ENCODE data around the gene DDT.

Gene DDT

DNA sequence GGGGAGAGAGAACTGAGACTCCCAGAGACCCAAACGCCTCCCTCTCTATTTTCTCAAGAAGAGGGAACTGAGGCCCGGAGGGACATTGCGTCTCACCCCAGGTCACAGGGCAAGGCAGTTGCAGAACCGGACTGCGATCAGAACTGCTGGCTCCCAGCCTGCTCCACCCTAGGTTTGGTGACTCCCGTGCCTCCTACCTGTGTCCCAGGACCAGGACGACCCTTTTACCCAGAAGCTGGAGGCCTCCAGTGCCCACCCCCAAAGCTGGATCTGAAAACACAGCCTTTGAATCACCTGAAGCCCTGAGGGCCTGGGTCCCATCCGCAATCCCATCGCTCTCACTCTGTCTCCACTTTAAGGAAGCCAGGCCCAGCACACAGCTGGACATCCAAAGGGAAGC lies 29.6 kb upstream of the DDT start:
- TF ChIP-seq, protein P1, sequence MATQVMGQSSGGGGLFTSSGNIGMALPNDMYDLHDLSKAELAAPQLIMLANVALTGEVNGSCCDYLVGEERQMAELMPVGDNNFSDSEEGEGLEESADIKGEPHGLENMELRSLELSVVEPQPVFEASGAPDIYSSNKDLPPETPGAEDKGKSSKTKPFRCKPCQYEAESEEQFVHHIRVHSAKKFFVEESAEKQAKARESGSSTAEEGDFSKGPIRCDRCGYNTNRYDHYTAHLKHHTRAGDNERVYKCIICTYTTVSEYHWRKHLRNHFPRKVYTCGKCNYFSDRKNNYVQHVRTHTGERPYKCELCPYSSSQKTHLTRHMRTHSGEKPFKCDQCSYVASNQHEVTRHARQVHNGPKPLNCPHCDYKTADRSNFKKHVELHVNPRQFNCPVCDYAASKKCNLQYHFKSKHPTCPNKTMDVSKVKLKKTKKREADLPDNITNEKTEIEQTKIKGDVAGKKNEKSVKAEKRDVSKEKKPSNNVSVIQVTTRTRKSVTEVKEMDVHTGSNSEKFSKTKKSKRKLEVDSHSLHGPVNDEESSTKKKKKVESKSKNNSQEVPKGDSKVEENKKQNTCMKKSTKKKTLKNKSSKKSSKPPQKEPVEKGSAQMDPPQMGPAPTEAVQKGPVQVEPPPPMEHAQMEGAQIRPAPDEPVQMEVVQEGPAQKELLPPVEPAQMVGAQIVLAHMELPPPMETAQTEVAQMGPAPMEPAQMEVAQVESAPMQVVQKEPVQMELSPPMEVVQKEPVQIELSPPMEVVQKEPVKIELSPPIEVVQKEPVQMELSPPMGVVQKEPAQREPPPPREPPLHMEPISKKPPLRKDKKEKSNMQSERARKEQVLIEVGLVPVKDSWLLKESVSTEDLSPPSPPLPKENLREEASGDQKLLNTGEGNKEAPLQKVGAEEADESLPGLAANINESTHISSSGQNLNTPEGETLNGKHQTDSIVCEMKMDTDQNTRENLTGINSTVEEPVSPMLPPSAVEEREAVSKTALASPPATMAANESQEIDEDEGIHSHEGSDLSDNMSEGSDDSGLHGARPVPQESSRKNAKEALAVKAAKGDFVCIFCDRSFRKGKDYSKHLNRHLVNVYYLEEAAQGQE (IDR thresholded peaks at IDR 0.05; ENCODE audit: insufficient replicate concordance, low read depth) = no peak
- TF ChIP-seq, protein P2, sequence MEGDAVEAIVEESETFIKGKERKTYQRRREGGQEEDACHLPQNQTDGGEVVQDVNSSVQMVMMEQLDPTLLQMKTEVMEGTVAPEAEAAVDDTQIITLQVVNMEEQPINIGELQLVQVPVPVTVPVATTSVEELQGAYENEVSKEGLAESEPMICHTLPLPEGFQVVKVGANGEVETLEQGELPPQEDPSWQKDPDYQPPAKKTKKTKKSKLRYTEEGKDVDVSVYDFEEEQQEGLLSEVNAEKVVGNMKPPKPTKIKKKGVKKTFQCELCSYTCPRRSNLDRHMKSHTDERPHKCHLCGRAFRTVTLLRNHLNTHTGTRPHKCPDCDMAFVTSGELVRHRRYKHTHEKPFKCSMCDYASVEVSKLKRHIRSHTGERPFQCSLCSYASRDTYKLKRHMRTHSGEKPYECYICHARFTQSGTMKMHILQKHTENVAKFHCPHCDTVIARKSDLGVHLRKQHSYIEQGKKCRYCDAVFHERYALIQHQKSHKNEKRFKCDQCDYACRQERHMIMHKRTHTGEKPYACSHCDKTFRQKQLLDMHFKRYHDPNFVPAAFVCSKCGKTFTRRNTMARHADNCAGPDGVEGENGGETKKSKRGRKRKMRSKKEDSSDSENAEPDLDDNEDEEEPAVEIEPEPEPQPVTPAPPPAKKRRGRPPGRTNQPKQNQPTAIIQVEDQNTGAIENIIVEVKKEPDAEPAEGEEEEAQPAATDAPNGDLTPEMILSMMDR (IDR thresholded peaks at IDR 0.05; ENCODE audit: insufficient read depth, low read length) = no peak
- TF ChIP-seq SPI1 (IDR thresholded peaks at IDR 0.05; ENCODE audit: borderline replicate concordance, low read depth) (no peak), GABPA (IDR thresholded peaks at IDR 0.05; ENCODE audit: low read depth) (no peak), POLR2AphosphoS5 (IDR thresholded peaks at IDR 0.05; ENCODE audit: low read depth) (no peak)
- H3K27me3 ChIP-seq (ENCODE audit: insufficient read depth, poor library complexity, severe bottlenecking) = no peaks in the 10 kb centered on the region
- no peak overlapping the region for H3K27ac ChIP-seq (replicated peaks)
- no peak overlapping the region for H3K4me3 ChIP-seq (replicated peaks; ENCODE audit: insufficient read depth, low read length)
- DNase-seq (ENCODE audit: low read depth in 1 of 2, low spot score in 1 of 2) = no peak

DNA sequence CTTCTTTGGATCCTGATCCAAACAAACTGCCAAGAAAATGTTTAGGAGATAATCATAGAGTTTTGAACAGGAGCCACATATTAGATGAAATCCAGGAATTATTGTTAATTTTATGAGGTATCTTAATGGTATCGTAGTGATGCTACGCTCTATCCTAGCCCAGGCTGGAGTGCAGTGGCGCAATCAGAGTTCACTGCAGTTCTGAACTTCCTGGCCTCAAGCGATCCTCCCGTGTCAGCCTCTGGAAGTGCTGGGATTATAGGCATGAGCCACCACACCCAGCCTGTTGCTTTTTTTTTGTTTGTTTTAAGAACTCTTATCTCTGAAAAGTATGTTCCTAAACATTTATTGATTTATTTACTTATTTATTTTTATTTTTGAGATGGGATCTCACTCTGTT lies 28.6 kb upstream of the DDT start:
- no peak overlapping the region for H3K27ac ChIP-seq (replicated peaks)
- H3K4me3 ChIP-seq (replicated peaks; ENCODE audit: insufficient read depth, low read length) = no peak overlapping the region
- no peak for DNase-seq (ENCODE audit: low read depth in 1 of 2, low spot score in 1 of 2)
- no peaks in the 10 kb centered on the region for H3K27me3 ChIP-seq (ENCODE audit: insufficient read depth, poor library complexity, severe bottlenecking)
- TF ChIP-seq POLR2AphosphoS5 (IDR thresholded peaks at IDR 0.05; ENCODE audit: low read depth) (no peak), SPI1 (IDR thresholded peaks at IDR 0.05; ENCODE audit: borderline replicate concordance, low read depth) (no peak), GABPA (IDR thresholded peaks at IDR 0.05; ENCODE audit: low read depth) (no peak)
- TF ChIP-seq, protein P1 (IDR thresholded peaks at IDR 0.05; ENCODE audit: insufficient replicate concordance, low read depth) = no peak
- TF ChIP-seq, protein P2 (IDR thresholded peaks at IDR 0.05; ENCODE audit: insufficient read depth, low read length) = no peak

DNA sequence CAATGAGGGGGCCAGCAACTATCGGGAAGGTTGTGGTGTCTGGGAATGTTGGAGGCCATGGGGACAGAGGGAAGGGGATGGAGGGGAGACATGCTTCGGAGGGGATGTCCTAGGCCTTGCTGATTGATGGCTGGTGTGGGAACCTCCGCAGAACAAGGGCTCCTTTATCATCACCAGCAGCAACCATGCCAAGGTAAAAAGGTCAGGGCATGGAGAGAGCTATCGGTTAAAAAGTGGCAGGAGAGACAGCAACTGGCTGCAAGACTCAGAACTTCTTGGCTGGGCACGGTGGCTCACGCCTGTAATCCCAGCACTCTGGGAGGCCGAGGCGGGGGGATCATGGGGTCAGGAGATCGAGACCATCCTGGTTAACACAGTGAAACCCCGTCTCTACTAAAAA lies 28.0 kb upstream of the DDT start:
- no peak for DNase-seq (ENCODE audit: low read depth in 1 of 2, low spot score in 1 of 2)
- TF ChIP-seq, protein P2 (IDR thresholded peaks at IDR 0.05; ENCODE audit: insufficient read depth, low read length) = no peak
- TF ChIP-seq SPI1 (IDR thresholded peaks at IDR 0.05; ENCODE audit: borderline replicate concordance, low read depth) = no peak
- TF ChIP-seq, protein P1 (IDR thresholded peaks at IDR 0.05; ENCODE audit: insufficient replicate concordance, low read depth) = no peak
- TF ChIP-seq POLR2AphosphoS5 (IDR thresholded peaks at IDR 0.05; ENCODE audit: low read depth) = no peak
- TF ChIP-seq GABPA (IDR thresholded peaks at IDR 0.05; ENCODE audit: low read depth) = no peak

More for the DNA sequence above, 28.0 kb upstream of the DDT start:
- Histone ChIP-seq H3K27me3 (ENCODE audit: insufficient read depth, poor library complexity, severe bottlenecking) (no peaks in the 10 kb centered on the region), H3K4me3 (replicated peaks; ENCODE audit: insufficient read depth, low read length) (no peak overlapping the region), H3K27ac (replicated peaks) (no peak overlapping the region)

All from HL-60 (cell line).